GM12872 (cell line): ENCODE measurements around the gene CDH23.

Experiments
- TF ChIP-seq, protein P1 (sequence below): IDR thresholded peaks from 3 replicates; pipeline ENCODE4 v1.5.1; 2011; ENCODE audit warnings: low read depth, mild to moderate bottlenecking, low read length, moderate library complexity; ENCODE audit not compliant: insufficient read depth

The CDH23 gene

DNA sequence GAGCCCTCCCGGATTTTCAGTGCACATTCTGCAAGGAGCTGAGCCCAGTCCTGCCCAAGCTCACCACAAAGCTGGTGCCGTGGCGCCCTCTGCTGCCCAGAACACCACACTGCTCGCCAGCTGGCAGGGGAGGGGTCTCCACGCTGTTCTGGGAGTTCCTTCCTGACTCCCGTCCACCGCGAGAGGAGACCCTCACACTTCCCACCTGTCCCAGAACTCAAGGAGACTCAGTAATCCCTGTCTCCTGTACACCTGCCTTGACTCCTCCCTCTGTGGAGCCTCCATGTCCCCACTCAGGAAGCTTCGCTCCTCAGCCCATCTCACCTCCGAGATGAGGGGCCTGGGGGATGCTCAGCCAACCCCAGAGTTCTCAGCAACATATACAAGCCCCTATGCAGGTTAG lies 311.6 kb downstream of the CDH23 start:
- TF ChIP-seq, protein P1, sequence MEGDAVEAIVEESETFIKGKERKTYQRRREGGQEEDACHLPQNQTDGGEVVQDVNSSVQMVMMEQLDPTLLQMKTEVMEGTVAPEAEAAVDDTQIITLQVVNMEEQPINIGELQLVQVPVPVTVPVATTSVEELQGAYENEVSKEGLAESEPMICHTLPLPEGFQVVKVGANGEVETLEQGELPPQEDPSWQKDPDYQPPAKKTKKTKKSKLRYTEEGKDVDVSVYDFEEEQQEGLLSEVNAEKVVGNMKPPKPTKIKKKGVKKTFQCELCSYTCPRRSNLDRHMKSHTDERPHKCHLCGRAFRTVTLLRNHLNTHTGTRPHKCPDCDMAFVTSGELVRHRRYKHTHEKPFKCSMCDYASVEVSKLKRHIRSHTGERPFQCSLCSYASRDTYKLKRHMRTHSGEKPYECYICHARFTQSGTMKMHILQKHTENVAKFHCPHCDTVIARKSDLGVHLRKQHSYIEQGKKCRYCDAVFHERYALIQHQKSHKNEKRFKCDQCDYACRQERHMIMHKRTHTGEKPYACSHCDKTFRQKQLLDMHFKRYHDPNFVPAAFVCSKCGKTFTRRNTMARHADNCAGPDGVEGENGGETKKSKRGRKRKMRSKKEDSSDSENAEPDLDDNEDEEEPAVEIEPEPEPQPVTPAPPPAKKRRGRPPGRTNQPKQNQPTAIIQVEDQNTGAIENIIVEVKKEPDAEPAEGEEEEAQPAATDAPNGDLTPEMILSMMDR = peak; percentile 98

DNA sequence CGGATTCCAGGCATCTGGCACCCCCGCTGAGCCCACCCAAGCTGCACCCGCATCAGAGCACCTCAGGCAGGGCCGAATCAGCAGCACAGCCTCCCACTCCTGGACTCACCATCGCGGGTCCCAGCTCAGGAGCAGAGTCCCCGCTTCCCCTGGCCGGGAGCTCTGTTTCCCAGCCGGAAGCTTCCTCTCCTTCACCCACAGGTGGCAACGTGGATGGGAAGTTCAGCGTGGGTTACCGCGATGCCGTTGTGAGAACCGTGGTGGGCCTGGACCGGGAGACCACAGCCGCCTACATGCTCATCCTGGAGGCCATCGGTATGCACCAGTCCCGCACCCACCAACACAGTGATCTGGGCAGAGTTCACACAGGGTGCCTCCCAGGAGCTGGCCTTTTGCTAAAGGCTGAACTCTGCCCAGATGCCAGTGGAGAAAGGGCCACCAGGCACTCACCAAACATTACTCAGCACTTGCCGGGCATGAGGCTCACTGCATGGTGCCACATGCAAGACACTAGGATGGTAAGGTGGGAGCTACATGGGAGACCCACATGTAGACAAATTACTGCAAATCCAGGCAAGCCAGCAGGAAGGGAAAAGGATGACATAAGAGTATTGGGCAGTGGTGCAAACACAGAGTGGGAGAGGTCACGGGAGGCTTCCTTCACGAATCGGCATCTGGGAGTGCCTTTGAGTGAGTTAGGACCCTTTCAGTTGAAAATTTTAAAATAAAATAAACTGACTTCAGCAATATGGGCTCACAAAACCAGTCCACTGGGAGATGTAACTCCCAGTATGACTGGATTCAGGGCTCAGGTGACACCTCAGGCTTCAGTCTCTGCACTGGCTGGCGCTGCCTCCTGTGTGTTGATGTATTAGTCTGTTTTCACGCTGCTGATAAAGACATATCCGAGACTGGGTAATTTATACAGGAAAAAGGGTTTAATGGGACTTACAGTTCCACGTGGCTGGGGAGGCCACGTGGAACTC lies 312.5 kb downstream of the CDH23 start:
- TF ChIP-seq, protein P1 = no peak

DNA sequence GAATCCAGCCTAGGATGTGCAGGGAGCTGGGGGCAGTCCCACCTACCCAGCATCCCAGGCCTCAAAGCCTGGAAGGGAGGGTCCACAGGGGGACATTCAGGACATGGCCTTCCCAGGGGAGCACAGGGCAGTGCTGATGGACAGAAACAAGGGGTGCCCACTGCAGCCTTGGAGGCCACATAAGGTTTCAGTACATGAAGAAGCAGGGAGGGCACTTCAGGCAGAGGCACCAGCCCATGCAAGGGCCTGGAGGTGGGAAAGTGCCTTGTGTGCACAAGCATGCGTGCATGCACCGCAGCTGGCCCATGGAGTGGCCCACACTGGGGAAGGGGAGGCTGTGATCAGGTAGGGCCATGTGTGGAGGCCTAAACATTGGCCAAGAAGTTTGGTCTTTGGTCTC lies 313.8 kb downstream of the CDH23 start:
- TF ChIP-seq, protein P1 = no peak

DNA sequence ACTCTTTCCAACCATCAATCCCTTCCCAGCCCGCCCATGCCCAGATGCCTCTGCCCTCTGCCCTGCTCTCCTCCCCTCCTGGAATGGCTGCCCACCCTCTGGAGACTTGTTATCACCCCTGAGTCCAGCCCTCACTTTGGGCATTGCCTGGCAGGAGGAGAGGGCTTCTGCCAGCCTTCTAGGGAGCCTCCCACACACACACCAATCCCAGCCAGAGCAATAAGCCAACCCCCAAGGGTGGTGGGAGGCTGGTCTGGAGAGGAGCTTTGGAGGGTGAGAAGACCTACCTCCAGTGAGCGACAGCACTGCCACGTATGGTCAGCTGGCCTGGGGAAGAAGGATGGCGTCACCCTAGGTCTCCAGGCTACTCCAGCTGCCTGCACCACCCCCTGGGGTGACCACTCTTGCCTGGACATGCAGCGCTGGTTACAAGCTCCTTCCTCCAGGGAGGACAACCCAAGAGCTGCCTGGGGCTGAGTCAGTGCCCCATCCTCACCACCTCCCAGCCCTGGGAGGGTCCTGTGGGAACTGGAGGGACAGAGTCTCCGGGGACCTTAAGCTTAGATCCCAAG lies 314.4 kb downstream of the CDH23 start:
- TF ChIP-seq, protein P1 = no peak

DNA sequence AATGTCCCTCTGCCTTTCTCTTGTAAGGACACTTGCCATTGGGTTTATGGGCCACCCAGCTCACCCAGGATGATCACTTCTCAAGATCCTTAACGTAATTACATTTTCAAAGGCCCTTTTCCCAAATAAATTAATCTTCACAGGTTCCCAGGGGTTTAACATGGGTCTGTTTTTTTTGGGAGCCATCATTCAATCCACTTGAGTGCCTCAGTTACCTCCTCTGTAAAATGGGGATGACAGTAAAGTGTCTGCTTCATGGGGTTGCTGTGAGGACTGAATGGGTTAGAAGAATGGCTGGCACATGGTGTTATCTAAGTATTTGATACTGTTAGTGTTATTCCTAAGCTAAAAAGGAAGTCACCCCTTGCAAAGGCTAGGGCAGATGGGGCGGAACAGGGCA lies 315.4 kb downstream of the CDH23 start:
- TF ChIP-seq, protein P1 = no peak

DNA sequence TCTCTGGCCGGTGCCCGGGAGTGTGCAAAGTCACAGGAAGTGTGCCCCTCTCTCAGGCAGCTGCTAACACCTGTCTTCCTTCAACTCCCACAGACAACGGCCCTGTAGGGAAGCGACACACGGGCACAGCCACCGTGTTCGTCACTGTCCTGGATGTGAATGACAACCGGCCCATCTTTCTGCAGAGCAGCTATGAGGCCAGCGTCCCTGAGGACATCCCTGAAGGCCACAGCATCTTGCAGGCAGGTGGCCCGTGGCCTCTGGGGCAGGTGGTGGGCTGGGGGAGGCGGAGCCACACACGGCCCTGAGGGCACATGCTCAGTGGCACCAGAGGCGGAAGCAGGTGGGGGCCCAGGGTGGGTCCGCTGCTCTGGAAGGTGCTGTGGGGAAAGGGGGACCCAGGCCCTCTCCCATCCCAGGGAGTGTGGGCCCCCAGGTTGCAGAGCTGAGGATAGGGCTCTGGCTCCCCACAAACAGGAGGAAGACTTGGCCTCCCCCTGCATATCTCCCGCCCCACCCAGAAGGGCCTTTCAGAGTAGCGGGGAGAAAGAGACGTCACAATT lies 315.9 kb downstream of the CDH23 start:
- TF ChIP-seq, protein P1 = no peak
